HG02678 (cell line): ENCODE data around the gene WNT11.

Experiments
- ATAC-seq: cut with Tn5 transposase; IDR thresholded peaks from one replicate; pipeline ENCODE4 v1.9.1; 2021; ENCODE audit warnings: mild to moderate bottlenecking, moderate library complexity; ENCODE audit not compliant: unreplicated experiment

The WNT11 gene

GRCh38 chr11:76158394-76159302, 47.7 kb downstream of the WNT11 start:
- no peak for ATAC-seq

- ATAC-seq: no peak
Measured at GRCh38 chr11:76157891-76158290, 48.4 kb downstream of the WNT11 start.

- no peak for ATAC-seq
Measured at GRCh38 chr11:76156971-76157427, 49.3 kb downstream of the WNT11 start.

- ATAC-seq: no peak
Measured at GRCh38 chr11:76155500-76156227, 50.6 kb downstream of the WNT11 start.

- ATAC-seq: no peak
Measured at GRCh38 chr11:76153571-76153923, 52.8 kb downstream of the WNT11 start.

GRCh38 chr11:76152741-76153570, 53.3 kb downstream of the WNT11 start:
- peak; percentile 63 for ATAC-seq

DNA sequence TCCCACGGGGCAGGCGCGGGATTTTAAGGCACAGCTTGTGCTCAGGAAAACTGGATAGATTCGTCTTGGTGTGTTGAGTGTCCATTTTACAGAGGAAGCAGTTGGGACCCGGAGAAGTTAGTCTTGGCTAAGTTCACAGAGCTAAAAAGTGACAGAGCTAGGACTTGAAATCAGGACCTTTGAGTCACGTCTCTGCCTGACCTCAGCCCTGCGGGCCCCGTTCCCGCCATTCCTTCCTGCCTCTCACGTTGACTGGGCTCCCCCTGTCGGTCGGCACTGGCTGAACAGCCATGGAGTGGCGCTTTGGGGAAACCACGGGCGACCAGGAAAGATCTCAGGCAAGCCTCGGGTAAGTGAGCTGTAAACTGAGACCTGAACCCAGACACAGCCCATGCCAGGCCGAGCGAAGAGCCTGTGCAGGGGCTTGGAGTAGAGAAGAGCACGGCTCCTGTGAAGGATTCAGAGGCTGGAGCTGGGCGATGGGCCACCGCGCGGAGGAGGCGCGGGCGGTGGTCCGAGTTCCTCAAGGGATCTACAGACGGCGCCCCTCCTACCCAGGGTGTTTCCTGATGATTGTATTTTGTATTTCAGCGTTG, 54.1 kb downstream of the WNT11 start:
- ATAC-seq: peak; percentile 62

DNA sequence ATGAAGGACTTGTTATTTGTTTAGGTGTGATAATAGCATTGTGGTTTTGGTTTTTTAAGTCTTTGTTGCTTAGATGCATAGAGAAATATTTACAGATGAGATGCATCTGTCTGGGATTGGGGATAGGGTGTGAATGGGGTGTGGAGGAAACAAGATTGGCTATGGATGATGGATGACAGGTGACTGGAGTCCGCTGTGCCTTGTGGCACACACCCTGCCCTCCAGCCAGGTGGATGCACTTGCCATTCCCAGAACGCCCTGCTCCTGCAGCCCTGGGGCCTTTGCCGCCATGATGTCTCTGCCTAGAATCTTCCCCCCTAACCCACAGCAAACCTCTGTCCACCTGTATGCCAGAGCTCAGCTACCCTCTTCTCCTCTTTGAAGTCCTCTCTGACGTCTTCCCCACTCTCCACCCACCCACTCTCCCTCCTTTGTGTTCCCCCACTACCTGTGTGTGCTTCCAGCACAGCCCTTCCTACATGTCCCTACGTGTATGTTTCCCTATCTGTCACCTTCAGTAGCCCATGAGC, 54.7 kb downstream of the WNT11 start:
- no peak for ATAC-seq

DNA sequence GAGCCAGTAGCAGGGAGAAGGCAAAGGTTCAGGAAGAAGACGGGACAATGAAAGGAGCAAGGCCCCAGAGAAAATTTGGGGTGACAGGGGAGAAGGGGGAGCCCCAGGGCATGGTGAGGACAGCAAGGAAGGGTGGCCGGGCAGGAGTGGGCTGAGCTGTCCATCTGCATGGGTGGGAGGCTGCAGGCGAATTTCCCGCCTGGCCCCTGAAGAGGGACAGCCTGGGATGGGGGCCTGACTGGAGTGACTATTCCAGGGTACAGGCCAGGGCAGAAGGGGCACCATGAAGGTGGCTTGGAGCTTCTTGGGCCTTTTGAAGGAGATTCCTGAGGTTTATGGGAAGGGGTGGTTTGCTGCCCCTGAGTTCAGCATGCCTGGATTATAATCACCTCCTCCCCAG, 56.2 kb downstream of the WNT11 start:
- no peak for ATAC-seq

DNA sequence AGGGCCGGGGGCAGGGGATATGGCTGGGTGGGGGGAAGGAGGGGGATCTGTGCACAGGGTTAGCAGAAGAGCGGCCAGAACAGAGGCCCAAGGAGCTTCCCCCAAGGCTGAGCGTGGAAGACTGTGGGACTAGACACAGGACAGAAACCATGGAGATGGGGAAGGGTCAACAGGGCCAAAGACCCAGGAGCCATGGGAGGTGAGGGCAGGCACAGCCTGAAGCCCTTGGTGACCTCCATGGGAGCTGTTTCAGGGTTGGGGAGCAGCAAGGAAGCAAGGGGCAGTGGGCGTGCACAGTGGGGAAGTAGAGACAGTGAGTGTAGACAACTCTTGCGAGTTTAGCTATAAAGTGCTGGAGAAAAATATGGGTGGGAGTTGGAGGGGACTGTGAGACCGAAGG, 56.6 kb downstream of the WNT11 start:
- no peak for ATAC-seq

DNA sequence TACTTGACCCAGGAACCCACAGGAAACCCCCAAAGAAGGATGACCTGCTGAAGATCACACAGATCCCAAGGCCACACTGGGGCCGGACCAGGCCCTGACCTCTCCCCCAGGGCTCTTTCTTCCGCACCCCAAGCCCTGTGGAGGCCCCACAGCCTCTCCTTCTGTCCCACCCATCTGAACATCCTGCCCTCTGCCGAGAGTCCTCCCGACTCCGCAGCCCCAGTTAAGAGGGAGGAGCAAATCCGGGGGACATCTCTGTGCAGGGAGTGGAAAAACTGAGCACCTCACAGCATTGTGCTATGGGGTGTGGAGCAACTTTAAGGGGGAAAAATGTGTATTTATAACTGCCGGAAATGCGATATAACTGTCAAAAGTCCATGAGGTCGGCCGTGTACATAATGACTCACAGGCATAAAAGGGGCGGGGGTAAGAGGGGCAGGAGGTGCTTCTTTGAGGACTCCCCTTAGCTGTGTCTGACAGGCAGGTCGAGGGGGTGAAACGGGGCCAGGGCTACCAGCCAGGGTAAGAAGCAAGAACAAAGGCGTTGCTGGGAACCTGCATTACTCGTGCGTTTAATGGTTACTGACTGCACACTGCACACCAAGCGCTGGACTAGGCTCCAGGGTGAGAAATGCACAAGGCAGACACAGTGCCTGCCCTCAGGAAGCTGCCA, 57.2 kb downstream of the WNT11 start:
- no peak for ATAC-seq

DNA sequence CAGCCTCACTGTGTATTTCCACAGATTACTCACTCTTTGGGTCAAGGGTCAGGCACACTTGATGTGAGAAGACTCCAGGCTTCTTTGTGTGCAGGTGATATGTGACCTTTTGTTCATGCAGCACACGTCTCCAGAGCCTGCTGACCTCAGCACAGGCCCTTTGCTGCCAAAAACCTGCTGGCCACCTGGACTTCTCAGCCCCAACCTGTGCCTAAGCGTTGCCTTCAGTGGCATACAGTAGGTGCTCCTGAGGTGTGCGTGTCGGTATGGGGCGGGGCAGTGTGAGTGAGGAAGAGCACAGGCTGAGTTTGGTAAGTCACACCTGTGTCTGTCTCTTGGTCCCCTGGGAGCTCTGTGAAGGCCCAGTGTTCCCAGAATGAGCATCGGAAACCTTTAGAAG, 58.1 kb downstream of the WNT11 start:
- no peak for ATAC-seq

GRCh38 chr11:76147106-76147740, 59.1 kb downstream of the WNT11 start:
- no peak for ATAC-seq

- no peak for ATAC-seq
Measured at GRCh38 chr11:76143274-76143673, 63.0 kb downstream of the WNT11 start.

- no peak for ATAC-seq
Measured at GRCh38 chr11:76141901-76142588, 64.3 kb downstream of the WNT11 start.

DNA sequence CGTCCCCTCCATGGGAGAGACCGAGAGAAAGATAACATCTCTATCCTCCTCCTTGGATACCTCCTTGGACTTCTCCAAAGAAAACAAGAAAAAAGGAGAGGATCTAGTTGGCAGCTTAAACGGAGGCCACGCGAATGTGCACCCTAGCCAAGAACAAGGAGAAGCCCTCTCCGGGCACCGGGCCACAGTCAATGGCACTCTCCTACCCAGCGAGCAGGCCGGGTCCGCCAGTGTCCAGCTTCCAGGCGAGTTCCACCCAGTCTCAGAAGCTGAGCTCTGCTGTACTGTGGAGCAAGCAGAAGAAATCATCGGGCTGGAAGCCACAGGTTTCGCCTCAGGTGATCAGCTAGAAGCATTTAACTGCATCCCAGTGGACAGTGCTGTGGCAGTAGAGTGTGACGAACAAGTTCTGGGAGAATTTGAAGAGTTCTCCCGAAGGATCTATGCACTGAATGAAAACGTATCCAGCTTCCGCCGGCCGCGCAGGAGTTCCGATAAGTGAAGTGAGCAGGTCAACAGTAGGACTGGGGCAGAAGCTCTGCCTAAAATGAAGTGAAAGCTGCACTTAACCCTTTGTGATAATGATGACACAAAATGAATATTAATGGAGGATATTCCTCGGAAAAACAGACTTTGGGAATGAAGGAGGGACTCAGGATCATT, 65.3 kb downstream of the WNT11 start:
- no peak for ATAC-seq

DNA sequence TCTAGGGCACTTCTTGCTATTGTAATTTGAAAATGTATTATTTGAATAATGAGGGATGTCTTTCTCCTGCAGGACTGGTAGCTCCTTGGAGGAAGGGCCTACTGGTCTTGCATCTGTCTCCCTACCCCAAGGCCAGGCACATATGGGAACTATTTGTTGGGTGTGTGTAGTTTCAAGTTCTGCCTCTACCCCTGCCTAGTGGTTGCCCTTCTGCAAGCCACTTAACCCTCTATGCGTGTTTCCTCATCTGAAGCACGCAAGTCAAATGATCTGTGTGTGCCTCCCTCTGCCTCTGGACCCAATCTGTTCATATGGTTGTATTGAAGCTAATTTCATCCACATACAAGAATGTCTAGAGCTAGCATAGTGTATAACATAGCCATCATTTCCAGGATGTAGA, 67.0 kb downstream of the WNT11 start:
- ATAC-seq: no peak
